Mesenchymal stem cell (in vitro differentiated cells and primary cell): ENCODE measurements around the gene NCAPH2.

Source experiments
- DNase-seq: peaks from one replicate; pipeline ENCODE4 v3.0.0-alpha.2; 2013
- H2AFZ ChIP-seq: one replicate; pipeline ENCODE4 v1.6.1; 2013; ENCODE audit warnings: low read depth, mild to moderate bottlenecking, control low read depth, inconsistent platforms, low read length, moderate library complexity
- H2AK5ac ChIP-seq: 2 replicates; pipeline ENCODE4 v1.6.1; 2013; ENCODE audit warnings: low read length, moderate library complexity, mild to moderate bottlenecking, inconsistent platforms; ENCODE audit not compliant: severe bottlenecking
- H2BK120ac ChIP-seq: one replicate; pipeline ENCODE4 v1.6.1; 2013; ENCODE audit warnings: low read depth, mild to moderate bottlenecking, inconsistent platforms, low read length, moderate library complexity
- H2BK12ac ChIP-seq, 2 experiments: one replicate each; pipeline ENCODE4 v1.6.1; 2013; ENCODE audit warnings: inconsistent platforms in 2 of 2, low read length in 2 of 2, mild to moderate bottlenecking in 2 of 2, moderate library complexity in 2 of 2, control low read depth in 1 of 2
- H2BK15ac ChIP-seq: one replicate; pipeline ENCODE4 v1.6.1; 2013; ENCODE audit warnings: mild to moderate bottlenecking, low read depth, inconsistent platforms; ENCODE audit not compliant: poor library complexity, severe bottlenecking
- H2BK5ac ChIP-seq: 2 replicates; pipeline ENCODE4 v1.6.1; 2013; ENCODE audit warnings: low read depth, mild to moderate bottlenecking, low read length, control low read depth, inconsistent platforms; ENCODE audit not compliant: poor library complexity, severe bottlenecking
- H3K14ac ChIP-seq, 2 experiments: one replicate each; pipeline ENCODE4 v1.6.1; 2013; ENCODE audit warnings: inconsistent platforms in 2 of 2, low read length in 2 of 2, control low read depth in 1 of 2, mild to moderate bottlenecking in 1 of 2, moderate library complexity in 1 of 2
- H3K18ac ChIP-seq, 2 experiments: one replicate each; pipeline ENCODE4 v1.6.1; 2013; ENCODE audit warnings: inconsistent platforms in 2 of 2, low read length in 2 of 2, control low read depth in 1 of 2, low read depth in 1 of 2, mild to moderate bottlenecking in 1 of 2
- H3K23ac ChIP-seq, 2 experiments: one replicate each; pipeline ENCODE4 v1.6.1; 2013; ENCODE audit warnings: inconsistent platforms in 2 of 2, low read length in 2 of 2, mild to moderate bottlenecking in 2 of 2, moderate library complexity in 2 of 2, control low read depth in 1 of 2
- H3K27ac ChIP-seq: 2 replicates; pipeline ENCODE4 v1.5.1; 2013; ENCODE audit warnings: mild to moderate bottlenecking, moderate library complexity, low read length, control low read depth, inconsistent platforms; ENCODE audit not compliant: poor library complexity, severe bottlenecking
- H3K27me3 ChIP-seq, 2 experiments: 2 replicates each; pipeline versions ENCODE4 v1.6.1 to v1.7.0; 2013; ENCODE audit warnings: low read length in 2 of 2, mild to moderate bottlenecking in 2 of 2, moderate library complexity in 2 of 2, control low read depth in 1 of 2, inconsistent platforms in 1 of 2; ENCODE audit not compliant: control insufficient read depth in 1 of 2, insufficient read depth in 1 of 2
- H3K36me3 ChIP-seq, 2 experiments: 2 replicates each; pipeline versions ENCODE4 v1.6.1 to v1.7.0; 2013; ENCODE audit warnings: low read length in 2 of 2, control low read depth in 1 of 2, inconsistent platforms in 1 of 2, low read depth in 1 of 2, mild to moderate bottlenecking in 1 of 2; ENCODE audit not compliant: insufficient read depth in 2 of 2, control insufficient read depth in 1 of 2
- H3K4ac ChIP-seq, 2 experiments: one replicate each; pipeline ENCODE4 v1.6.1; 2013; ENCODE audit warnings: inconsistent platforms in 2 of 2, low read length in 2 of 2, mild to moderate bottlenecking in 2 of 2, moderate library complexity in 2 of 2, control low read depth in 1 of 2, low read depth in 1 of 2
- H3K4me1 ChIP-seq: 2 replicates; pipeline ENCODE4 v1.6.1; 2013; ENCODE audit warnings: low read depth, low read length, control low read depth; ENCODE audit not compliant: control insufficient read depth, insufficient read depth
- H3K4me2 ChIP-seq: 2 replicates; pipeline ENCODE4 v1.6.1; 2013; ENCODE audit warnings: low read length, mild to moderate bottlenecking, inconsistent platforms; ENCODE audit not compliant: poor library complexity, severe bottlenecking
- H3K4me3 ChIP-seq, 2 experiments: 2 replicates each; pipeline versions ENCODE4 v1.5.1 to v1.7.0; 2013; ENCODE audit warnings: low read length in 2 of 2, mild to moderate bottlenecking in 2 of 2, control low read depth in 1 of 2, low read depth in 1 of 2; ENCODE audit not compliant: insufficient read depth in 1 of 2
- H3K79me1 ChIP-seq: replicated peaks from 2 replicates; pipeline ENCODE4 v1.6.1; 2013; ENCODE audit warnings: mild to moderate bottlenecking, control low read depth, low read length, inconsistent platforms; ENCODE audit not compliant: poor library complexity, severe bottlenecking
- H3K9ac ChIP-seq: 2 replicates; pipeline ENCODE4 v1.7.0; 2013; ENCODE audit warnings: mild to moderate bottlenecking, low read length, moderate library complexity
- H3K9me3 ChIP-seq: 2 replicates; pipeline ENCODE4 v1.7.0; 2013; ENCODE audit warnings: mild to moderate bottlenecking, low read length; ENCODE audit not compliant: control insufficient read depth
- H4K8ac ChIP-seq: one replicate; pipeline ENCODE4 v1.6.1; 2013; ENCODE audit warnings: inconsistent platforms, mild to moderate bottlenecking, low read length, moderate library complexity
- H4K91ac ChIP-seq: one replicate; pipeline ENCODE4 v1.6.1; 2013; ENCODE audit warnings: mild to moderate bottlenecking, low read length, inconsistent platforms
- WGBS: methylation state at CpG from one replicate; pipeline ENCODE4 v1.1.7; 2013; ENCODE audit warnings: mixed read lengths; 5-methylcytosine and 5-hydroxymethylcytosine counted together

Gene NCAPH2

GRCh38 chr22:50504369-50505211 is 3.4 kb upstream of the NCAPH2 start:
- WGBS: 95% methylated on average over 38 of the region's 44 CpGs
- H2AFZ ChIP-seq: no peak overlapping the region
- no peak overlapping the region for H3K9ac ChIP-seq

GRCh38 chr22:50505276-50505775 is 2.7 kb upstream of the NCAPH2 start:
- no peak overlapping the region for H3K18ac ChIP-seq
- H2BK15ac ChIP-seq: no peak overlapping the region
- no peak overlapping the region for H3K4ac ChIP-seq
- no peak overlapping the region for H3K4me3 ChIP-seq
- H2AFZ ChIP-seq: no peak overlapping the region
- no peak overlapping the region for H3K23ac ChIP-seq
- DNase-seq: no peak
- no peak overlapping the region for H2BK5ac ChIP-seq
- H3K27me3 ChIP-seq: no peaks in the 10 kb centered on the region
- H4K91ac ChIP-seq: no peak overlapping the region
- no peak overlapping the region for H2AK5ac ChIP-seq
- H3K9ac ChIP-seq: no peak overlapping the region
- H3K27ac ChIP-seq: no peak overlapping the region
- H4K8ac ChIP-seq: no peak overlapping the region
- peaks cover 14% of the 10 kb centered on the region for H3K4me1 ChIP-seq
- no peaks in the 10 kb centered on the region for H3K9me3 ChIP-seq
- no peak overlapping the region for H2BK120ac ChIP-seq
- H2BK12ac ChIP-seq: no peak overlapping the region
- WGBS: 98% methylated on average over 14 of the region's 14 CpGs
- peaks cover 26% of the 10 kb centered on the region for H3K79me1 ChIP-seq
- no peak overlapping the region for H3K4me2 ChIP-seq
- no peak overlapping the region for H3K14ac ChIP-seq
- H3K36me3 ChIP-seq: peaks cover 29 to 50% of the 10 kb centered on the region in 2 experiments

More at GRCh38 chr22:50504369-50505211, 3.4 kb upstream of the NCAPH2 start:
- no peak for DNase-seq
- H2AK5ac ChIP-seq: no peak overlapping the region
- H3K79me1 ChIP-seq: peaks cover 26% of the 10 kb centered on the region
- H4K8ac ChIP-seq: no peak overlapping the region
- no peak overlapping the region for H4K91ac ChIP-seq
- no peak overlapping the region for H3K4ac ChIP-seq
- H3K23ac ChIP-seq: no peak overlapping the region
- no peak overlapping the region for H3K14ac ChIP-seq
- H3K18ac ChIP-seq: no peak overlapping the region
- H3K27ac ChIP-seq: no peak overlapping the region
- peaks cover 14% of the 10 kb centered on the region for H3K4me1 ChIP-seq
- no peak overlapping the region for H2BK120ac ChIP-seq
- H2BK12ac ChIP-seq: no peak overlapping the region
- H2BK15ac ChIP-seq: no peak overlapping the region
- H3K9me3 ChIP-seq: no peaks in the 10 kb centered on the region
- H3K4me3 ChIP-seq: no peak overlapping the region
- H3K27me3 ChIP-seq: no peaks in the 10 kb centered on the region
- no peak overlapping the region for H3K4me2 ChIP-seq
- H2BK5ac ChIP-seq: no peak overlapping the region
- H3K36me3 ChIP-seq: peaks cover 29 to 51% of the 10 kb centered on the region in 2 experiments

- H2AK5ac ChIP-seq: no peak overlapping the region
- DNase-seq: no peak
- H3K9ac ChIP-seq: peak overlapping the region; percentile 97
Observed at GRCh38 chr22:50505776-50506610, 2.0 kb upstream of the NCAPH2 start.

More at GRCh38 chr22:50505776-50506610, 2.0 kb upstream of the NCAPH2 start:
- H2BK120ac ChIP-seq: no peak overlapping the region
- WGBS: 92% methylated on average over 41 of the region's 41 CpGs
- H3K14ac ChIP-seq: no peak overlapping the region
- H3K4me2 ChIP-seq: peak overlapping the region; percentile 64
- H2BK15ac ChIP-seq: no peak overlapping the region
- H4K8ac ChIP-seq: peak overlapping the region; percentile 12
- H2BK5ac ChIP-seq: no peak overlapping the region
- H3K27me3 ChIP-seq: no peaks in the 10 kb centered on the region
- no peak overlapping the region for H3K23ac ChIP-seq
- H3K4me3 ChIP-seq: peak overlapping the region; percentile 82 to 100
- peaks cover 26% of the 10 kb centered on the region for H3K79me1 ChIP-seq
- H3K36me3 ChIP-seq: peaks cover 32 to 45% of the 10 kb centered on the region in 2 experiments
- H2AFZ ChIP-seq: no peak overlapping the region
- H3K18ac ChIP-seq: no peak overlapping the region
- no peak overlapping the region for H3K27ac ChIP-seq
- peak overlapping the region in 1 of 2 experiments; percentile 46 for H3K4ac ChIP-seq
- no peak overlapping the region for H2BK12ac ChIP-seq
- H4K91ac ChIP-seq: peak overlapping the region; percentile 70
- H3K4me1 ChIP-seq: peaks cover 12% of the 10 kb centered on the region
- H3K9me3 ChIP-seq: no peaks in the 10 kb centered on the region
